IMR-90 (cell line): ENCODE measurements around the gene RNF111. TPM values are rescaled to one million over a fixed set of nuclear protein-coding genes. Genes with fewer than 3 reads are reported as not detected.

Experiments
- ATAC-seq: fragments of 200-7000 bp; cut with Tn5 transposase; 2 replicates; pipeline ENCODE4 v1.9.1; 2020; ENCODE audit warnings: low read depth, mild to moderate bottlenecking, moderate library complexity
- BruUV-seq: library from RNA; stranded (reverse); fragments of 400-500 nt; replicated peaks from 2 replicates; lab custom pipeline; 2021; lab: Mats Ljungman, UMichigan
- CTCF ChIA-PET: fragments of 300-600 bp; formaldehyde crosslinking; extraction: SDS; loops from one replicate; lab custom pipeline; 2021; ENCODE audit warnings: antibody characterized with exemption; lab: Yijun Ruan, JAX
- POLR2A ChIA-PET: fragments of 300-600 bp; sonication (Branson Sonifier 250); formaldehyde crosslinking; loops from one replicate; lab custom pipeline; 2022; ENCODE audit warnings: antibody characterized with exemption; ENCODE audit not compliant: unreplicated experiment; lab: Charles Lee
- DNase-seq: peaks from one replicate; pipeline ENCODE4 v3.0.0; 2013
- H2AFZ ChIP-seq: replicated peaks from 2 replicates; pipeline ENCODE3; 2013; ENCODE audit warnings: low read length, mild to moderate bottlenecking; ENCODE audit not compliant: poor library complexity
- H2AK5ac ChIP-seq: 2 replicates; pipeline ENCODE4 v1.6.1; 2013; ENCODE audit warnings: low read depth, low read length, inconsistent platforms
- H2AK9ac ChIP-seq: replicated peaks from 2 replicates; pipeline ENCODE3; 2013; ENCODE audit warnings: mild to moderate bottlenecking, low read depth, low read length, moderate library complexity; ENCODE audit not compliant: poor library complexity
- H2BK120ac ChIP-seq: 2 replicates; pipeline ENCODE4 v1.6.1; 2013; ENCODE audit warnings: low read depth, low read length, inconsistent platforms
- H2BK15ac ChIP-seq: 3 replicates; pipeline ENCODE4 v1.6.1; 2013; ENCODE audit warnings: low read depth, low read length, inconsistent platforms
- H2BK20ac ChIP-seq: 2 replicates; pipeline ENCODE4 v1.6.1; 2013; ENCODE audit warnings: low read depth, mild to moderate bottlenecking, inconsistent platforms, low read length, moderate library complexity
- H2BK5ac ChIP-seq: 2 replicates; pipeline ENCODE4 v1.6.1; 2013; ENCODE audit warnings: mild to moderate bottlenecking, low read depth, low read length, inconsistent platforms; ENCODE audit not compliant: poor library complexity, severe bottlenecking
- H3K14ac ChIP-seq: replicated peaks from 2 replicates; pipeline ENCODE4 v1.6.1; 2013; ENCODE audit warnings: low read depth, low read length, inconsistent platforms
- H3K18ac ChIP-seq: 2 replicates; pipeline ENCODE4 v1.6.1; 2013; ENCODE audit warnings: low read depth, low read length, control low read depth
- H3K23ac ChIP-seq: 2 replicates; pipeline ENCODE4 v1.6.1; 2013; ENCODE audit warnings: low read depth, low read length, inconsistent platforms
- H3K27ac ChIP-seq: 2 replicates; pipeline ENCODE4 v1.5.1; 2013; ENCODE audit warnings: mild to moderate bottlenecking, control low read depth, low read length; ENCODE audit not compliant: insufficient read depth
- H3K27me3 ChIP-seq: 2 replicates; pipeline ENCODE4 v1.6.1; 2013; ENCODE audit warnings: low read length; ENCODE audit not compliant: control insufficient read depth, insufficient read depth
- H3K36me3 ChIP-seq: 2 replicates; pipeline ENCODE4 v1.6.1; 2013; ENCODE audit warnings: low read length, mixed read lengths; ENCODE audit not compliant: control insufficient read depth, insufficient read depth
- H3K4ac ChIP-seq: 2 replicates; pipeline ENCODE4 v1.6.1; 2013; ENCODE audit warnings: low read depth, low read length, inconsistent platforms
- H3K4me1 ChIP-seq: 2 replicates; pipeline ENCODE4 v1.6.1; 2013; ENCODE audit warnings: low read length, mixed read lengths; ENCODE audit not compliant: control insufficient read depth, insufficient read depth
- H3K4me2 ChIP-seq: 2 replicates; pipeline ENCODE4 v1.6.1; 2013; ENCODE audit warnings: low read depth, mild to moderate bottlenecking, control low read depth, low read length, moderate library complexity
- H3K4me3 ChIP-seq: 2 replicates; pipeline ENCODE4 v1.5.1; 2013; ENCODE audit warnings: low read depth, mild to moderate bottlenecking, control low read depth, low read length, moderate library complexity; ENCODE audit not compliant: insufficient read depth
- H3K56ac ChIP-seq: 2 replicates; pipeline ENCODE4 v1.6.1; 2013; ENCODE audit warnings: low read length, inconsistent platforms; ENCODE audit not compliant: insufficient read depth; ENCODE audit errors: extremely low read depth
- H3K79me1 ChIP-seq, 2 experiments: 2 replicates each; pipeline ENCODE4 v1.6.1; 2013; ENCODE audit warnings: low read length in 2 of 2, inconsistent platforms in 1 of 2, low read depth in 1 of 2
- H3K9ac ChIP-seq: 2 replicates; pipeline ENCODE4 v1.6.1; 2013; ENCODE audit warnings: low read depth, low read length, control low read depth
- H3K9me1 ChIP-seq: 2 replicates; pipeline ENCODE4 v1.6.1; 2013; ENCODE audit warnings: low read length, inconsistent platforms; ENCODE audit not compliant: insufficient read depth
- H3K9me3 ChIP-seq: 2 replicates; pipeline ENCODE4 v1.6.1; 2013; ENCODE audit warnings: low read length; ENCODE audit not compliant: control insufficient read depth, insufficient read depth
- H4K20me1 ChIP-seq: 2 replicates; pipeline ENCODE4 v1.6.1; 2013; ENCODE audit warnings: low read length, inconsistent platforms; ENCODE audit not compliant: insufficient read depth
- H4K5ac ChIP-seq: 2 replicates; pipeline ENCODE4 v1.6.1; 2013; ENCODE audit warnings: mild to moderate bottlenecking, low read depth, low read length, control low read depth
- H4K8ac ChIP-seq, 2 experiments: 2 replicates each; pipeline ENCODE4 v1.6.1; 2013; ENCODE audit warnings: low read depth in 2 of 2, low read length in 2 of 2, control low read depth in 1 of 2, inconsistent platforms in 1 of 2
- H4K91ac ChIP-seq: 2 replicates; pipeline ENCODE4 v1.6.1; 2013; ENCODE audit warnings: low read depth, low read length, inconsistent platforms; ENCODE audit not compliant: insufficient read depth
- BHLHE40 ChIP-seq: fragments of 150-350 bp; IDR thresholded peaks from 2 replicates; pipeline ENCODE4 v1.6.1; 2016; ENCODE audit warnings: mild to moderate bottlenecking, low read depth, low read length
- CEBPB ChIP-seq: IDR thresholded peaks from 2 replicates; pipeline ENCODE4 v1.6.1; 2012; ENCODE audit warnings: low read depth, low read length, improper control_type of control experiment
- WGBS, 2 experiments: methylation state at CpG; one replicate each; pipeline versions ENCODE4 v1.1.5 to v1.1.7; 2013; ENCODE audit warnings: missing lambda C conversion rate in 2 of 2; ENCODE audit not compliant: insufficient read length in 1 of 2; ENCODE audit errors: extremely low coverage in 2 of 2; 5-methylcytosine and 5-hydroxymethylcytosine counted together
- dilution Hi-C: fragments of 300-500 bp; cut with HindIII; formaldehyde crosslinking; loops from one replicate; pipeline ENCODE4 v1.14.3; 2018; ENCODE audit warnings: low sequenced_read_pairs; ENCODE audit not compliant: unreplicated experiment
- in situ Hi-C: fragments of 300-500 bp; cut with MboI; formaldehyde crosslinking; loops from 3 replicates; pipeline ENCODE4 v1.14.3; 2019; ENCODE audit warnings: low sequenced_read_pairs, inconsistent platforms, mixed read lengths
- intact Hi-C: fragments of 100-400 bp; cut with micrococcal nuclease; formaldehyde crosslinking; loops from 2 replicates; pipeline ENCODE4 v1.10.0; 2022
- polyA plus RNA-seq, 3 experiments: library from polyadenylated mRNA; depleted of rRNA; stranded (reverse); fragments of >200 nt; gene quantifications; 2 replicates each; pipeline ENCODE4 v1.2.3, GENCODE V29; 2012; ENCODE audit warnings: low replicate concordance in 1 of 3
- total RNA-seq: library from RNA; depleted of rRNA; stranded (reverse); fragments of >200 nt; gene quantifications from 2 replicates; pipeline ENCODE4 v1.2.3, GENCODE V29; 2012

RNF111 gene
- total and polyA plus RNA-seq, 2 of the 4 experiments (the other 2 are of a cell fraction) = 13.5 to 20.1 TPM

- Histone ChIP-seq H4K8ac (no peak overlapping the region), H4K5ac (no peak overlapping the region), H3K27ac (no peak overlapping the region), H3K9me3 (no peaks in the 10 kb centered on the region), H3K56ac (no peak overlapping the region), H2AFZ (no peak overlapping the region), H3K4me1 (no peaks in the 10 kb centered on the region), H3K9ac (no peak overlapping the region), H3K4ac (no peak overlapping the region), H2BK20ac (no peak overlapping the region), H4K91ac (no peak overlapping the region), H3K18ac (no peak overlapping the region), H3K27me3 (no peaks in the 10 kb centered on the region), H3K9me1 (no peaks in the 10 kb centered on the region), H2AK5ac (no peak overlapping the region), H2AK9ac (no peak overlapping the region), H2BK5ac (no peak overlapping the region), H2BK120ac (no peak overlapping the region), H3K4me3 (no peak overlapping the region), H3K23ac (no peak overlapping the region), H4K20me1 (no peaks in the 10 kb centered on the region), H3K79me1 (peaks cover 21 to 39% of the 10 kb centered on the region in 2 experiments), H3K4me2 (no peak overlapping the region), H2BK15ac (no peak overlapping the region), H3K14ac (no peak overlapping the region), H3K36me3 (peaks cover 10% of the 10 kb centered on the region)
- TF ChIP-seq CEBPB (peak; percentile 55), BHLHE40 (no peak)
- in situ Hi-C loops = no loop called here
- intact Hi-C loops = no loop called here
- no TSS peak for BruUV-seq
- no CpG with 5 or more reads among the region's 2 CpGs for WGBS, 2 experiments
- CTCF ChIA-PET = no interaction called here
- peak; percentile 49 for DNase-seq
- ATAC-seq = peak; percentile 49
- POLR2A ChIA-PET = no interaction called here
- dilution Hi-C loops = no loop called here
Measured at GRCh38 chr15:59115047-59115446, 127.6 kb downstream of the RNF111 start.
